ENCODE results near the gene NIPSNAP2. TPM values are rescaled to one million over a fixed set of nuclear protein-coding genes. Genes with fewer than 3 reads are reported as not detected.
"Not testable (repeated sequence)": the region's sequence is repeated elsewhere in the genome, so short reads cannot be mapped to it uniquely, and the experiment has no call there.

Gene NIPSNAP2
- total and polyA plus RNA-seq, 2 of the 13 experiments (the other 11 are each of a cell fraction or from before 2014, with no cell fraction given) = 40.3 to 61.5 TPM

DNA sequence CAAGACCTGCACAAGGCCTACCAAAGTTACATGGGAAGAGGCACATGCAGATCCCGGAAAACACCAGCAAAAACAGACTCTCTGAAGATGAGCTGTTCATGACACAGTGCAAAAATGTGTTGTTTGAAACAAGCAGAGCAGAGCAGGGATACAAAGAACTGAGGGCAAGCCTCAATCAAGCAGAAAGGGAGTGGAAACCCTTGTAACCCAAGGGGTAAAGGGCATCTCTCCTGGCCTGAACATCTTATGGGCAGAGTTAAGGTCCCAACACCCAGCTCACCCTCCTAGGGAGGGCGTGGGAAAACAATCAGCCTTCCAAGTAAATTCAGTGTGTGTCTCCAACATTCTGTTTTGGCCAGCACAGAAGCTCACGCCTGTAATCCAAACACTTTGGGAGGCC, 76.3 kb downstream of the NIPSNAP2 start:
- in situ Hi-C loops (cut with HindIII; ENCODE audit: extremely low pct_ligation_motif_present, low pct_unique_long_range_greater_than_20kb) (no loop called here), intact Hi-C loops (cut with micrococcal nuclease; ENCODE audit: unreplicated experiment) (no loop called here)
- TF ChIP-seq ZNF569 (CRISPR knock-in tag; IDR thresholded peaks at IDR 0.05; ENCODE audit: borderline replicate concordance) (no peak), ZNF563 (CRISPR knock-in tag; IDR thresholded peaks at IDR 0.05) (no peak), ZNF781 (CRISPR knock-in tag; IDR thresholded peaks at IDR 0.05; ENCODE audit: borderline replicate concordance, not compliant biosample characterization) (no peak), NR2F2 (IDR thresholded peaks at IDR 0.05; ENCODE audit: borderline replicate concordance, low read depth) (no peak), ZNF260 (CRISPR knock-in tag; IDR thresholded peaks at IDR 0.05; ENCODE audit: borderline replicate concordance, low read depth) (no peak), ADNP (CRISPR knock-in tag; IDR thresholded peaks at IDR 0.05) (no peak), YEATS4 (CRISPR knock-in tag; IDR thresholded peaks at IDR 0.05; ENCODE audit: borderline replicate concordance) (no peak), AGO2 (optimal IDR thresholded peaks at IDR 0.05; ENCODE audit: low read depth, low read length) (no peak)
- TF ChIP-seq, protein P1, sequence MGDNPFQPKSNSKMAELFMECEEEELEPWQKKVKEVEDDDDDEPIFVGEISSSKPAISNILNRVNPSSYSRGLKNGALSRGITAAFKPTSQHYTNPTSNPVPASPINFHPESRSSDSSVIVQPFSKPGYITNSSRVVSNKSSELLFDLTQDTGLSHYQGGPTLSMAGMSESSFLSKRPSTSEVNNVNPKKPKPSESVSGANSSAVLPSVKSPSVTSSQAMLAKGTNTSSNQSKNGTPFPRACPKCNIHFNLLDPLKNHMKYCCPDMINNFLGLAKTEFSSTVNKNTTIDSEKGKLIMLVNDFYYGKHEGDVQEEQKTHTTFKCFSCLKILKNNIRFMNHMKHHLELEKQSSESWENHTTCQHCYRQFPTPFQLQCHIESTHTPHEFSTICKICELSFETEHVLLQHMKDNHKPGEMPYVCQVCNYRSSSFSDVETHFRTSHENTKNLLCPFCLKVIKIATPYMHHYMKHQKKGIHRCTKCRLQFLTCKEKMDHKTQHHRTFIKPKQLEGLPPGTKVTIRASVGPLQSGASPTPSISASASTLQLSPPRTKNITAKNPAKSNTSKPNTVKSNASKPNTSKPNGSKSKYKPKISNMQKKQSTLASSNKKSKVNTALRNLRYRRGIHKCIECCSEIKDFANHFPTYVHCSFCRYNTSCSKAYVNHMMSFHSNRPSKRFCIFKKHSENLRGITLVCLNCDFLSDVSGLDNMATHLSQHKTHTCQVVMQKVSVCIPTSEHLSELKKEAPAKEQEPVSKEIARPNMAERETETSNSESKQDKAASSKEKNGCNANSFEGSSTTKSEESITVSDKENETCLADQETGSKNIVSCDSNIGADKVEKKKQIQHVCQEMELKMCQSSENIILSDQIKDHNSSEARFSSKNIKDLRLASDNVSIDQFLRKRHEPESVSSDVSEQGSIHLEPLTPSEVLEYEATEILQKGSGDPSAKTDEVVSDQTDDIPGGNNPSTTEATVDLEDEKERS (CRISPR knock-in tag; IDR thresholded peaks at IDR 0.05) = no peak
- TF ChIP-seq, protein P2, sequence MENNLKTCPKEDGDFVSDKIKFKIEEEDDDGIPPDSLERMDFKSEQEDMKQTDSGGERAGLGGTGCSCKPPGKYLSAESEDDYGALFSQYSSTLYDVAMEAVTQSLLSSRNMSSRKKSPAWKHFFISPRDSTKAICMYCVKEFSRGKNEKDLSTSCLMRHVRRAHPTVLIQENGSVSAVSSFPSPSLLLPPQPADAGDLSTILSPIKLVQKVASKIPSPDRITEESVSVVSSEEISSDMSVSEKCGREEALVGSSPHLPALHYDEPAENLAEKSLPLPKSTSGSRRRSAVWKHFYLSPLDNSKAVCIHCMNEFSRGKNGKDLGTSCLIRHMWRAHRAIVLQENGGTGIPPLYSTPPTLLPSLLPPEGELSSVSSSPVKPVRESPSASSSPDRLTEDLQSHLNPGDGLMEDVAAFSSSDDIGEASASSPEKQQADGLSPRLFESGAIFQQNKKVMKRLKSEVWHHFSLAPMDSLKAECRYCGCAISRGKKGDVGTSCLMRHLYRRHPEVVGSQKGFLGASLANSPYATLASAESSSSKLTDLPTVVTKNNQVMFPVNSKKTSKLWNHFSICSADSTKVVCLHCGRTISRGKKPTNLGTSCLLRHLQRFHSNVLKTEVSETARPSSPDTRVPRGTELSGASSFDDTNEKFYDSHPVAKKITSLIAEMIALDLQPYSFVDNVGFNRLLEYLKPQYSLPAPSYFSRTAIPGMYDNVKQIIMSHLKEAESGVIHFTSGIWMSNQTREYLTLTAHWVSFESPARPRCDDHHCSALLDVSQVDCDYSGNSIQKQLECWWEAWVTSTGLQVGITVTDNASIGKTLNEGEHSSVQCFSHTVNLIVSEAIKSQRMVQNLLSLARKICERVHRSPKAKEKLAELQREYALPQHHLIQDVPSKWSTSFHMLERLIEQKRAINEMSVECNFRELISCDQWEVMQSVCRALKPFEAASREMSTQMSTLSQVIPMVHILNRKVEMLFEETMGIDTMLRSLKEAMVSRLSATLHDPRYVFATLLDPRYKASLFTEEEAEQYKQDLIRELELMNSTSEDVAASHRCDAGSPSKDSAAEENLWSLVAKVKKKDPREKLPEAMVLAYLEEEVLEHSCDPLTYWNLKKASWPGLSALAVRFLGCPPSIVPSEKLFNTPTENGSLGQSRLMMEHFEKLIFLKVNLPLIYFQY (CRISPR knock-in tag; IDR thresholded peaks at IDR 0.05; ENCODE audit: borderline replicate concordance) = no peak
- Histone ChIP-seq H3K27me3 (ENCODE audit: control insufficient read depth in 1 of 2, insufficient read depth in 2 of 2, low read length in 2 of 2) (no peaks in the 10 kb centered on the region), H3K9me3 (ENCODE audit: low read length) (no peaks in the 10 kb centered on the region), H2AFZ (ENCODE audit: low read length) (no peak overlapping the region), H3K4me3 (replicated peaks in 1 of 3; ENCODE audit: insufficient read depth in 1 of 3, low read depth in 2 of 3, low read length in 3 of 3) (no peak overlapping the region), H3K36me3 (replicated peaks in 1 of 2; ENCODE audit: control insufficient read depth in 1 of 2, insufficient read depth in 2 of 2, low read length in 2 of 2) (peaks cover 0 to 2% of the 10 kb centered on the region in 2 experiments; a peak in 3 of 5 replicates), H3K4me1 (ENCODE audit: insufficient read depth, low read length) (peaks cover 12% of the 10 kb centered on the region), H3K79me2 (ENCODE audit: insufficient read depth, low read length) (no peaks in the 10 kb centered on the region), H3K9ac (ENCODE audit: insufficient read depth, low read depth, low read length) (no peak overlapping the region), H4K20me1 (ENCODE audit: insufficient read depth, low read length) (no peaks in the 10 kb centered on the region), H3K27ac (ENCODE audit: extremely low read length, insufficient read depth, low read length) (peak overlapping the region; percentile 38), H3K4me2 (ENCODE audit: low read depth, low read length) (no peak overlapping the region)
- FAIRE-seq = no peak
- 93% methylated on average over 3 of the region's 3 CpGs for WGBS (ENCODE audit: low lambda C conversion rate)
- POLR2A ChIA-PET = interaction anchor here (0.6 to 1.3 kb wide), 3 partner anchors 11 to 31 kb away, joined by 3 to 9 read pairs (median 4); partner anchors contain the start of genes CCT6A and PSPH
- no peak for DNase-seq (ENCODE audit: low spot score)
- ATAC-seq = no peak
- CTCF ChIA-PET (ENCODE audit: low intra/inter-chr PET ratio, low total read pairs) = no interaction called here
- BruUV-seq (replicated peaks) = no TSS peak

DNA sequence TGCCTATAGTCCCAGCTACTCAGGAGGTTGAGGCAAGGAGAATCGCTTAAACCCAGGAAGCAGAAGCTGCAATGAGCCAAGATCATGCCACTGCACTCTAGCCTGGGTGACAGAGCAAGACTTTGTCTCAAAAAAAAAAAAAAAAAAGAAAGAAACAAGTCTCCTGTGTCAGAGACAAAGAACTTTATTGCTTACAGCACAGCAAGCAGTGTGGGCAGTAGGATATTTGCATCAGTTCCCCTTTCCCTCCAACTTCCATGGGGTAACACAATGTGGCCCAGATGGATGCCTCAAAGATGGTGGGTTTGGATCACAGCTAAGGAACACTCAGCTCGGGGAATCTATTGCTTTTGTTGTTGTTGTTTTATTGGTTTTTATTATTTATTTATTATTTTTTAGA, 81.4 kb downstream of the NIPSNAP2 start:
- DNase-seq (ENCODE audit: low spot score); H3K9ac ChIP-seq (ENCODE audit: insufficient read depth, low read depth, low read length); H2AFZ ChIP-seq (ENCODE audit: low read length); CTCF ChIA-PET (ENCODE audit: low intra/inter-chr PET ratio, low total read pairs); BruUV-seq (replicated peaks); H3K4me3 ChIP-seq (replicated peaks in 1 of 3; ENCODE audit: insufficient read depth in 1 of 3, low read depth in 2 of 3, low read length in 3 of 3); in situ Hi-C loops (cut with HindIII; ENCODE audit: extremely low pct_ligation_motif_present, low pct_unique_long_range_greater_than_20kb); H3K4me2 ChIP-seq (ENCODE audit: low read depth, low read length); H3K9me3 ChIP-seq (ENCODE audit: low read length); H3K27me3 ChIP-seq (ENCODE audit: control insufficient read depth in 1 of 2, insufficient read depth in 2 of 2, low read length in 2 of 2); intact Hi-C loops (cut with micrococcal nuclease; ENCODE audit: unreplicated experiment); H4K20me1 ChIP-seq (ENCODE audit: insufficient read depth, low read length); H3K36me3 ChIP-seq (replicated peaks in 1 of 2; ENCODE audit: control insufficient read depth in 1 of 2, insufficient read depth in 2 of 2, low read length in 2 of 2); ATAC-seq; FAIRE-seq; H3K27ac ChIP-seq (ENCODE audit: extremely low read length, insufficient read depth, low read length): not testable (repeated sequence)
- WGBS (ENCODE audit: low lambda C conversion rate) = 98% methylated on average over 2 of the region's 2 CpGs
- peaks cover 12% of the 10 kb centered on the region for H3K79me2 ChIP-seq (ENCODE audit: insufficient read depth, low read length)
- POLR2A ChIA-PET = interaction anchor here (1.5 kb wide), 1 partner anchor 19 kb away, joined by 4 read pairs; the partner anchor contains the start of gene SUMF2
- peaks cover 56% of the 10 kb centered on the region for H3K4me1 ChIP-seq (ENCODE audit: insufficient read depth, low read length)
